HEK293 (cell line): ENCODE data around the gene HIGD2A.

Source experiments
- KLF10 ChIP-seq: fragments of 450-650 bp; IDR thresholded peaks from 2 replicates; pipeline ENCODE4 v1.5.1; 2018; ENCODE audit warnings: missing biosample characterization, mild to moderate bottlenecking, missing genetic modification characterization
- TCF7L2 ChIP-seq: IDR thresholded peaks from 2 replicates; pipeline ENCODE4 v1.6.1; 2011; ENCODE audit warnings: low read depth, mild to moderate bottlenecking, inconsistent platforms, low read length, moderate library complexity, borderline replicate concordance
- WT1 ChIP-seq: fragments of 450-650 bp; formaldehyde crosslinking; IDR thresholded peaks from 2 replicates; pipeline ENCODE4 v1.5.1; 2016; ENCODE audit warnings: missing biosample characterization, missing genetic modification characterization
- ZBTB17 ChIP-seq: fragments of 450-650 bp; formaldehyde crosslinking; IDR thresholded peaks from 2 replicates; pipeline ENCODE4 v1.5.1; 2016; ENCODE audit warnings: missing biosample characterization, missing genetic modification characterization
- ZBTB21 ChIP-seq: fragments of 450-650 bp; formaldehyde crosslinking; IDR thresholded peaks from 2 replicates; pipeline ENCODE4 v1.5.1; 2017; ENCODE audit warnings: missing biosample characterization, missing genetic modification characterization
- ZBTB8A ChIP-seq: fragments of 450-650 bp; formaldehyde crosslinking; IDR thresholded peaks from 2 replicates; pipeline ENCODE4 v1.5.1; 2016; ENCODE audit warnings: missing biosample characterization, missing genetic modification characterization
- ZFP37 ChIP-seq: fragments of 450-650 bp; formaldehyde crosslinking; IDR thresholded peaks from 2 replicates; pipeline ENCODE4 v1.5.1; 2016; ENCODE audit warnings: missing biosample characterization, missing genetic modification characterization
- ZNF354C ChIP-seq: fragments of 450-650 bp; formaldehyde crosslinking; IDR thresholded peaks from 2 replicates; pipeline ENCODE4 v1.5.1; 2016; ENCODE audit warnings: missing biosample characterization, missing genetic modification characterization, low read depth, borderline replicate concordance
- ZNF518A ChIP-seq: fragments of 450-650 bp; formaldehyde crosslinking; conservative IDR thresholded peaks from 2 replicates; pipeline ENCODE4 v1.5.1; 2016; ENCODE audit warnings: low read depth, missing biosample characterization, missing genetic modification characterization
- ZNF596 ChIP-seq: fragments of 450-650 bp; IDR thresholded peaks from 2 replicates; pipeline ENCODE4 v1.5.0; 2018; ENCODE audit warnings: missing biosample characterization, mild to moderate bottlenecking, missing genetic modification characterization, moderate library complexity
- ZNF600 ChIP-seq: fragments of 450-650 bp; formaldehyde crosslinking; IDR thresholded peaks from 2 replicates; pipeline ENCODE4 v1.5.1; 2016; ENCODE audit warnings: missing biosample characterization, missing genetic modification characterization
- ZNF664 ChIP-seq: fragments of 450-650 bp; formaldehyde crosslinking; IDR thresholded peaks from 2 replicates; pipeline ENCODE4 v1.5.1; 2016; ENCODE audit warnings: missing biosample characterization, missing genetic modification characterization
- ZNF76 ChIP-seq: fragments of 450-650 bp; formaldehyde crosslinking; IDR thresholded peaks from 2 replicates; pipeline ENCODE4; 2016; ENCODE audit warnings: low read depth, missing biosample characterization, missing genetic modification characterization, borderline replicate concordance
- ZNF777 ChIP-seq: fragments of 450-650 bp; formaldehyde crosslinking; IDR thresholded peaks from 2 replicates; pipeline ENCODE4 v1.5.1; 2017; ENCODE audit warnings: missing biosample characterization, missing genetic modification characterization, borderline replicate concordance
- TF ChIP-seq, protein P1 (sequence below): fragments of 450-650 bp; formaldehyde crosslinking; IDR thresholded peaks from 2 replicates; pipeline ENCODE4 v1.5.1; 2016; ENCODE audit warnings: missing biosample characterization, missing genetic modification characterization, borderline replicate concordance
- TF ChIP-seq, protein P2 (sequence below): fragments of 450-650 bp; formaldehyde crosslinking; IDR thresholded peaks from 2 replicates; pipeline ENCODE4 v1.5.1; 2016; ENCODE audit warnings: missing biosample characterization, missing genetic modification characterization

Gene HIGD2A

GRCh38 chr5:176388444-176389134 lies at the start of gene HIGD2A, which contains the start of gene NOP16 (continued):
- TF ChIP-seq ZNF354C (tag by site-specific recombination) (no peak), ZBTB8A (peak; percentile 72), ZNF664 (tag by site-specific recombination) (peak; percentile 81), ZNF600 (tag by site-specific recombination) (peak; percentile 84), WT1 (tag by site-specific recombination) (peak; percentile 67; the same call in 1 of the 2 replicates), ZNF777 (tag by site-specific recombination) (0 out of 2 replicates have a peak, but pooled peaks have one; percentile 57), TCF7L2 (no peak), ZNF518A (peak; percentile 84), ZNF76 (peak; percentile 96), KLF10 (tag by site-specific recombination) (peak; percentile 99), ZNF596 (tag by site-specific recombination) (no peak), ZBTB21 (tag by site-specific recombination) (peak; percentile 68; the same call in 1 of the 2 replicates), ZBTB17 (tag by site-specific recombination) (peak; percentile 99), ZFP37 (tag by site-specific recombination) (peak; percentile 98)
- TF ChIP-seq, protein P1, sequence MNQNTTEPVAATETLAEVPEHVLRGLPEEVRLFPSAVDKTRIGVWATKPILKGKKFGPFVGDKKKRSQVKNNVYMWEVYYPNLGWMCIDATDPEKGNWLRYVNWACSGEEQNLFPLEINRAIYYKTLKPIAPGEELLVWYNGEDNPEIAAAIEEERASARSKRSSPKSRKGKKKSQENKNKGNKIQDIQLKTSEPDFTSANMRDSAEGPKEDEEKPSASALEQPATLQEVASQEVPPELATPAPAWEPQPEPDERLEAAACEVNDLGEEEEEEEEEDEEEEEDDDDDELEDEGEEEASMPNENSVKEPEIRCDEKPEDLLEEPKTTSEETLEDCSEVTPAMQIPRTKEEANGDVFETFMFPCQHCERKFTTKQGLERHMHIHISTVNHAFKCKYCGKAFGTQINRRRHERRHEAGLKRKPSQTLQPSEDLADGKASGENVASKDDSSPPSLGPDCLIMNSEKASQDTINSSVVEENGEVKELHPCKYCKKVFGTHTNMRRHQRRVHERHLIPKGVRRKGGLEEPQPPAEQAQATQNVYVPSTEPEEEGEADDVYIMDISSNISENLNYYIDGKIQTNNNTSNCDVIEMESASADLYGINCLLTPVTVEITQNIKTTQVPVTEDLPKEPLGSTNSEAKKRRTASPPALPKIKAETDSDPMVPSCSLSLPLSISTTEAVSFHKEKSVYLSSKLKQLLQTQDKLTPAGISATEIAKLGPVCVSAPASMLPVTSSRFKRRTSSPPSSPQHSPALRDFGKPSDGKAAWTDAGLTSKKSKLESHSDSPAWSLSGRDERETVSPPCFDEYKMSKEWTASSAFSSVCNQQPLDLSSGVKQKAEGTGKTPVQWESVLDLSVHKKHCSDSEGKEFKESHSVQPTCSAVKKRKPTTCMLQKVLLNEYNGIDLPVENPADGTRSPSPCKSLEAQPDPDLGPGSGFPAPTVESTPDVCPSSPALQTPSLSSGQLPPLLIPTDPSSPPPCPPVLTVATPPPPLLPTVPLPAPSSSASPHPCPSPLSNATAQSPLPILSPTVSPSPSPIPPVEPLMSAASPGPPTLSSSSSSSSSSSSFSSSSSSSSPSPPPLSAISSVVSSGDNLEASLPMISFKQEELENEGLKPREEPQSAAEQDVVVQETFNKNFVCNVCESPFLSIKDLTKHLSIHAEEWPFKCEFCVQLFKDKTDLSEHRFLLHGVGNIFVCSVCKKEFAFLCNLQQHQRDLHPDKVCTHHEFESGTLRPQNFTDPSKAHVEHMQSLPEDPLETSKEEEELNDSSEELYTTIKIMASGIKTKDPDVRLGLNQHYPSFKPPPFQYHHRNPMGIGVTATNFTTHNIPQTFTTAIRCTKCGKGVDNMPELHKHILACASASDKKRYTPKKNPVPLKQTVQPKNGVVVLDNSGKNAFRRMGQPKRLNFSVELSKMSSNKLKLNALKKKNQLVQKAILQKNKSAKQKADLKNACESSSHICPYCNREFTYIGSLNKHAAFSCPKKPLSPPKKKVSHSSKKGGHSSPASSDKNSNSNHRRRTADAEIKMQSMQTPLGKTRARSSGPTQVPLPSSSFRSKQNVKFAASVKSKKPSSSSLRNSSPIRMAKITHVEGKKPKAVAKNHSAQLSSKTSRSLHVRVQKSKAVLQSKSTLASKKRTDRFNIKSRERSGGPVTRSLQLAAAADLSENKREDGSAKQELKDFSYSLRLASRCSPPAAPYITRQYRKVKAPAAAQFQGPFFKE, result no peak
- TF ChIP-seq, protein P2, sequence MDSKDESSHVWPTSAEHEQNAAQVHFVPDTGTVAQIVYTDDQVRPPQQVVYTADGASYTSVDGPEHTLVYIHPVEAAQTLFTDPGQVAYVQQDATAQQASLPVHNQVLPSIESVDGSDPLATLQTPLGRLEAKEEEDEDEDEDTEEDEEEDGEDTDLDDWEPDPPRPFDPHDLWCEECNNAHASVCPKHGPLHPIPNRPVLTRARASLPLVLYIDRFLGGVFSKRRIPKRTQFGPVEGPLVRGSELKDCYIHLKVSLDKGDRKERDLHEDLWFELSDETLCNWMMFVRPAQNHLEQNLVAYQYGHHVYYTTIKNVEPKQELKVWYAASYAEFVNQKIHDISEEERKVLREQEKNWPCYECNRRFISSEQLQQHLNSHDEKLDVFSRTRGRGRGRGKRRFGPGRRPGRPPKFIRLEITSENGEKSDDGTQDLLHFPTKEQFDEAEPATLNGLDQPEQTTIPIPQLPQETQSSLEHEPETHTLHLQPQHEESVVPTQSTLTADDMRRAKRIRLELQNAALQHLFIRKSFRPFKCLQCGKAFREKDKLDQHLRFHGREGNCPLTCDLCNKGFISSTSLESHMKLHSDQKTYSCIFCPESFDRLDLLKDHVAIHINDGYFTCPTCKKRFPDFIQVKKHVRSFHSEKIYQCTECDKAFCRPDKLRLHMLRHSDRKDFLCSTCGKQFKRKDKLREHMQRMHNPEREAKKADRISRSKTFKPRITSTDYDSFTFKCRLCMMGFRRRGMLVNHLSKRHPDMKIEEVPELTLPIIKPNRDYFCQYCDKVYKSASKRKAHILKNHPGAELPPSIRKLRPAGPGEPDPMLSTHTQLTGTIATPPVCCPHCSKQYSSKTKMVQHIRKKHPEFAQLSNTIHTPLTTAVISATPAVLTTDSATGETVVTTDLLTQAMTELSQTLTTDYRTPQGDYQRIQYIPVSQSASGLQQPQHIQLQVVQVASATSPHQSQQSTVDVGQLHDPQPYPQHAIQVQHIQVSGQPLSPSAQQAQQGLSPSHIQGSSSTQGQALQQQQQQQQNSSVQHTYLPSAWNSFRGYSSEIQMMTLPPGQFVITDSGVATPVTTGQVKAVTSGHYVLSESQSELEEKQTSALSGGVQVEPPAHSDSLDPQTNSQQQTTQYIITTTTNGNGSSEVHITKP (tag by site-specific recombination), result peak; percentile 76
